Measurements from ENCODE around the gene GLTP. TPM values are rescaled to one million over a fixed set of nuclear protein-coding genes. Genes with fewer than 3 reads are reported as not detected.
"Not testable (repeated sequence)": the region's sequence is repeated elsewhere in the genome, so short reads cannot be mapped to it uniquely, and the experiment has no call there.

The GLTP gene
- total RNA-seq: 10 to 100 TPM; 29.0 to 43.2 TPM

GRCh38 chr12:109880043-109880931 is at the start of gene GLTP:
TSS of gene GLTP (minus strand) at chr12:109880541. CDS start at chr12:109880374, 167 bp downstream.
- peak within 1 kb of the TSS; percentile 68 to 76 for H3K4me3 ChIP-seq
- H3K9me3 ChIP-seq: no peaks in the 10 kb centered on the region
- peak; percentile 60 for DNase-seq (ENCODE audit: low spot score)
- peaks cover 0 to 36% of the 10 kb centered on the region in 2 donors for H3K4me1 ChIP-seq
- H3K36me3 ChIP-seq: no peaks in the 10 kb centered on the region
- H3K27me3 ChIP-seq: no peaks in the 10 kb centered on the region
- TF ChIP-seq CTCF (IDR thresholded peaks at IDR 0.05): peak; percentile 61 to 67
- H3K27ac ChIP-seq: peak within 1 kb of the TSS; percentile 74 to 79

GRCh38 chr12:109929326-109929725 is 49.0 kb upstream of the GLTP start:
- not testable (repeated sequence) for H3K9me3 ChIP-seq; H3K27me3 ChIP-seq; H3K4me1 ChIP-seq; H3K27ac ChIP-seq; H3K4me3 ChIP-seq; DNase-seq (ENCODE audit: low spot score)
- peaks cover 52% of the 10 kb centered on the region for H3K36me3 ChIP-seq

- no peak for TF ChIP-seq CTCF (IDR thresholded peaks at IDR 0.05)
- no peak overlapping the region for H3K4me3 ChIP-seq
- no peak for DNase-seq (ENCODE audit: low spot score)
- no peak overlapping the region for H3K27ac ChIP-seq
- no peaks in the 10 kb centered on the region for H3K27me3 ChIP-seq
- H3K9me3 ChIP-seq: no peaks in the 10 kb centered on the region
- no peaks in the 10 kb centered on the region for H3K4me1 ChIP-seq
- peaks cover 40% of the 10 kb centered on the region for H3K36me3 ChIP-seq
Measured at GRCh38 chr12:109928058-109928656, 47.8 kb upstream of the GLTP start.

GRCh38 chr12:109927622-109928021 is 47.3 kb upstream of the GLTP start:
- no peak overlapping the region for H3K27ac ChIP-seq
- H3K36me3 ChIP-seq: peaks cover 35% of the 10 kb centered on the region
- peak; percentile 18 to 57 for TF ChIP-seq CTCF (IDR thresholded peaks at IDR 0.05)
- H3K9me3 ChIP-seq: no peaks in the 10 kb centered on the region
- H3K4me3 ChIP-seq: no peak overlapping the region
- no peaks in the 10 kb centered on the region for H3K27me3 ChIP-seq
- no peaks in the 10 kb centered on the region for H3K4me1 ChIP-seq
- no peak for DNase-seq (ENCODE audit: low spot score)

- no peak overlapping the region for H3K4me3 ChIP-seq
- peaks cover 25% of the 10 kb centered on the region for H3K36me3 ChIP-seq
- no peaks in the 10 kb centered on the region for H3K9me3 ChIP-seq
- no peak for DNase-seq (ENCODE audit: low spot score)
- H3K4me1 ChIP-seq: no peaks in the 10 kb centered on the region
- H3K27ac ChIP-seq: no peak overlapping the region
- TF ChIP-seq CTCF (IDR thresholded peaks at IDR 0.05): no peak
- no peaks in the 10 kb centered on the region for H3K27me3 ChIP-seq
Measured at GRCh38 chr12:109926488-109927210, 46.3 kb upstream of the GLTP start.

- H3K27ac ChIP-seq: no peak overlapping the region
- no peak for DNase-seq (ENCODE audit: low spot score)
- no peak overlapping the region for H3K4me3 ChIP-seq
- no peaks in the 10 kb centered on the region for H3K27me3 ChIP-seq
- H3K36me3 ChIP-seq: peaks cover 19% of the 10 kb centered on the region
- no peaks in the 10 kb centered on the region for H3K4me1 ChIP-seq
- no peak for TF ChIP-seq CTCF (IDR thresholded peaks at IDR 0.05)
- no peaks in the 10 kb centered on the region for H3K9me3 ChIP-seq
Measured at GRCh38 chr12:109926016-109926415, 45.7 kb upstream of the GLTP start.

Data from right atrium auricular region (tissue), 2 donors.